ENCODE measurements around the gene AVPR2. TPM values are rescaled to one million over a fixed set of nuclear protein-coding genes. Genes with fewer than 3 reads are reported as not detected.

Gene AVPR2
- total and polyA plus RNA-seq, 8 donors = 0.12 to 1.3 (median 0.40) TPM

- Histone ChIP-seq H3K27ac (no peak overlapping the region), H3K4me1 (peaks cover 0 to under 1% (median 0%) of the 10 kb centered on the region in 3 donors), H3K9me3 (no peaks in the 10 kb centered on the region), H3K4me3 (no peak overlapping the region), H3K36me3 (no peaks in the 10 kb centered on the region), H3K27me3 (no peaks in the 10 kb centered on the region)
- DNase-seq (peak in 2 of 6 donors; percentile 27 to 79), ATAC-seq (no peak), FAIRE-seq (no peak)
- intact Hi-C loops (cut with DNase I) = no loop called here
- WGBS, 2 donors = 55 to 70% methylated on average over 34 to 40 of the region's 40 CpGs
- TF ChIP-seq CTCF (IDR thresholded peaks at IDR 0.05) = no peak
These were observed 17.3 kb downstream of the AVPR2 start for GRCh38 chrX:153921511-153922446.

- peak; percentile 70 to 94 (median 84) for DNase-seq
- TF ChIP-seq CTCF (IDR thresholded peaks at IDR 0.05) = peak; percentile 22 to 51 (median 26)
- intact Hi-C loops (cut with DNase I) = no loop called here
- Histone ChIP-seq H3K36me3 (no peaks in the 10 kb centered on the region), H3K4me1 (peaks cover 0 to 3% (median 0%) of the 10 kb centered on the region in 3 donors), H3K4me3 (no peak overlapping the region), H3K9me3 (no peaks in the 10 kb centered on the region), H3K27ac (no peak overlapping the region), H3K27me3 (no peaks in the 10 kb centered on the region)
- 33 to 45% methylated on average over 25 of the region's 25 CpGs for WGBS, 2 donors
- FAIRE-seq = no peak
- ATAC-seq = peak; percentile 69 to 83 (median 78)
These were observed 18.7 kb downstream of the AVPR2 start for GRCh38 chrX:153922932-153923857.

GRCh38 chrX:153924149-153924861, 19.8 kb downstream of the AVPR2 start:
- DNase-seq (peak in 1 of 6 donors; percentile 36), FAIRE-seq (no peak)

GRCh38 chrX:153925387-153925738, 20.9 kb downstream of the AVPR2 start:
- 73 to 76% methylated on average over 4 of the region's 4 CpGs for WGBS, 2 donors
- FAIRE-seq = no peak
- H3K4me1 ChIP-seq = peaks cover 0 to 13% (median 9%) of the 10 kb centered on the region in 3 donors

More at GRCh38 chrX:153924149-153924861, 19.8 kb downstream of the AVPR2 start:
- no peak for ATAC-seq
- Histone ChIP-seq H3K4me1 (peaks cover 0 to 12% (median 9%) of the 10 kb centered on the region in 3 donors), H3K27ac (no peak overlapping the region), H3K36me3 (no peaks in the 10 kb centered on the region), H3K4me3 (no peak overlapping the region), H3K9me3 (no peaks in the 10 kb centered on the region), H3K27me3 (no peaks in the 10 kb centered on the region)
- 40 to 55% methylated on average over 14 of the region's 14 CpGs for WGBS, 2 donors
- intact Hi-C loops (cut with DNase I) = no loop called here
- TF ChIP-seq CTCF (IDR thresholded peaks at IDR 0.05) = no peak

More at GRCh38 chrX:153925387-153925738, 20.9 kb downstream of the AVPR2 start:
- no peaks in the 10 kb centered on the region for H3K9me3 ChIP-seq
- DNase-seq = peak in 1 of 6 donors; percentile 29
- intact Hi-C loops (cut with DNase I) = no loop called here
- no peak for ATAC-seq
- no peak for TF ChIP-seq CTCF (IDR thresholded peaks at IDR 0.05)
- no peaks in the 10 kb centered on the region for H3K36me3 ChIP-seq
- peak overlapping the region in 1 of 4 donors; percentile 27 for H3K4me3 ChIP-seq
- peak overlapping the region in 1 of 4 donors; percentile 12 for H3K27ac ChIP-seq
- H3K27me3 ChIP-seq = no peaks in the 10 kb centered on the region
